ENCODE data around the gene ANKRD66. TPM values are rescaled to one million over a fixed set of nuclear protein-coding genes. Genes with fewer than 3 reads are reported as not detected.

ANKRD66 gene
- polyA plus RNA-seq, 1 donor (not counting 4 experiments of a cell fraction or from before 2014, with no cell fraction given): not detected

DNA sequence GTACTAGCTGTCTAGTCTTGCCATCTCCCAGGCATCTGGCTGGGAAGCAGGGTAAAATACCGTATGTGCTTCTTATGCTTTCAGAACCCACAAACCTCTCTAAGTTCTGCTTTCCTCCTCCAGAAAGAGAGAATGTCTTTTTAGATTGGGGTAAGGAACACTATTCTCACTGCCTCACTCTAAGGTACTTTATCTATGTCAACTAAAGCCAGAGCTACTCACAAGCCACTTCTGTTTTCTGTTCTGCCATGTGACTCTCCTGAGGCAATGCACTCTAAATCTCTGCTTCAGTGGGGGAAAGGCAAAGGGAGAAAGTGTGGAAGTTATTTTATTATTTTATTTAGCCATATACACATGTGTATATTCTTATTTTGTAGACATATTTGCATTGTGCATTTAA, 62.1 kb downstream of the ANKRD66 start:
- no peaks in the 10 kb centered on the region for H3K9me3 ChIP-seq (ENCODE audit: control insufficient read depth, low read depth, low read length)
- H3K9ac ChIP-seq (ENCODE audit: control insufficient read depth, extremely low read depth, insufficient read depth, low read length): no peak overlapping the region
- FAIRE-seq (no peak), DNase-seq (ENCODE audit: low read depth, low spot score) (no peak)
- H3K4me2 ChIP-seq (ENCODE audit: control insufficient read depth, extremely low read depth, insufficient read depth, low read depth, low read length): no peak overlapping the region
- H3K27ac ChIP-seq (ENCODE audit: control insufficient read depth, insufficient read depth, low read length): no peak overlapping the region
- no peaks in the 10 kb centered on the region for H4K20me1 ChIP-seq (ENCODE audit: control insufficient read depth, extremely low read depth, insufficient read depth, low read length)
- TF ChIP-seq, protein P1, sequence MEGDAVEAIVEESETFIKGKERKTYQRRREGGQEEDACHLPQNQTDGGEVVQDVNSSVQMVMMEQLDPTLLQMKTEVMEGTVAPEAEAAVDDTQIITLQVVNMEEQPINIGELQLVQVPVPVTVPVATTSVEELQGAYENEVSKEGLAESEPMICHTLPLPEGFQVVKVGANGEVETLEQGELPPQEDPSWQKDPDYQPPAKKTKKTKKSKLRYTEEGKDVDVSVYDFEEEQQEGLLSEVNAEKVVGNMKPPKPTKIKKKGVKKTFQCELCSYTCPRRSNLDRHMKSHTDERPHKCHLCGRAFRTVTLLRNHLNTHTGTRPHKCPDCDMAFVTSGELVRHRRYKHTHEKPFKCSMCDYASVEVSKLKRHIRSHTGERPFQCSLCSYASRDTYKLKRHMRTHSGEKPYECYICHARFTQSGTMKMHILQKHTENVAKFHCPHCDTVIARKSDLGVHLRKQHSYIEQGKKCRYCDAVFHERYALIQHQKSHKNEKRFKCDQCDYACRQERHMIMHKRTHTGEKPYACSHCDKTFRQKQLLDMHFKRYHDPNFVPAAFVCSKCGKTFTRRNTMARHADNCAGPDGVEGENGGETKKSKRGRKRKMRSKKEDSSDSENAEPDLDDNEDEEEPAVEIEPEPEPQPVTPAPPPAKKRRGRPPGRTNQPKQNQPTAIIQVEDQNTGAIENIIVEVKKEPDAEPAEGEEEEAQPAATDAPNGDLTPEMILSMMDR (optimal IDR thresholded peaks at IDR 0.05 in 1 of 3, IDR thresholded peaks at IDR 0.05 in 1 of 3, conservative IDR thresholded peaks at IDR 0.05 in 1 of 3; ENCODE audit: extremely low read depth in 1 of 3, insufficient read depth in 2 of 3, low read length in 3 of 3): no peak
- TF ChIP-seq EZH2 (IDR thresholded peaks at IDR 0.05; ENCODE audit: low read length): no peak
- no peak overlapping the region for H3K4me3 ChIP-seq (ENCODE audit: control insufficient read depth in 2 of 3, extremely low read depth in 1 of 3, insufficient read depth in 2 of 3, low read depth in 1 of 3, low read length in 3 of 3)
- no peaks in the 10 kb centered on the region for H3K27me3 ChIP-seq (ENCODE audit: control insufficient read depth, extremely low read depth, insufficient read depth, low read length)
- H3K36me3 ChIP-seq (ENCODE audit: control insufficient read depth in 2 of 2, extremely low read depth in 1 of 2, insufficient read depth in 2 of 2, low read length in 2 of 2): no peaks in the 10 kb centered on the region
- no peaks in the 10 kb centered on the region for H3K4me1 ChIP-seq (ENCODE audit: control insufficient read depth, extremely low read depth, insufficient read depth, low read length)
- dilution Hi-C loops (cut with MboI; ENCODE audit: extremely low pct_ligation_motif_present, low sequenced_read_pairs): no loop called here
- no peaks in the 10 kb centered on the region for H3K9me1 ChIP-seq (ENCODE audit: control insufficient read depth, extremely low read depth, insufficient read depth, low read length)
- no peaks in the 10 kb centered on the region for H3K79me2 ChIP-seq (ENCODE audit: control insufficient read depth, insufficient read depth, low read length)
- H2AFZ ChIP-seq (ENCODE audit: control insufficient read depth, low read length): no peak overlapping the region

Other genes with a start within 250 kb of the ANKRD66 start
- 0.77 to 1.6 TPM (median 1.5 TPM) in 3 replicates for gene CYP39A1, start 94.1 kb upstream of the ANKRD66 start, polyA plus RNA-seq
- 2.7 to 11.5 TPM (median 10.4 TPM) in 3 replicates for gene SLC25A27, start 94.0 kb upstream of the ANKRD66 start, polyA plus RNA-seq
- 0.01 to 0.25 TPM (median 0.23 TPM) in 3 replicates for gene TDRD6, start 59.0 kb upstream of the ANKRD66 start, polyA plus RNA-seq
- gene PLA2G7, start 11.6 kb upstream of the ANKRD66 start, polyA plus RNA-seq: 2.3 to 5.7 TPM (median 4.8 TPM) in 3 replicates
- gene MEP1A, start 46.5 kb downstream of the ANKRD66 start, polyA plus RNA-seq: 0.05 to 0.07 TPM (median 0.06 TPM) in 3 replicates
- 0.01 TPM in 1 of 3 replicates, not detected in the others for gene ADGRF5, start 175.0 kb downstream of the ANKRD66 start, polyA plus RNA-seq

Measured in keratinocyte (primary cell).